Heart left ventricle (tissue), 16 donors: ENCODE data around the gene TRIM54. TPM values are rescaled to one million over a fixed set of nuclear protein-coding genes. Genes with fewer than 3 reads are reported as not detected.

ENCODE experiments used
- ATAC-seq, 4 donors: fragments of 200-7000 bp; cut with Tn5 transposase; one replicate each; pipeline ENCODE4 v1.9.1; 2020 to 2022; ENCODE audit warnings: moderate library complexity in 4 of 4, mild to moderate bottlenecking in 3 of 4, moderate number of reproducible peaks in 1 of 4
- DNase-seq, 5 donors: peaks; one replicate each; pipeline ENCODE4 v3.0.0-alpha.2; 2020
- H3K27ac ChIP-seq, 12 donors: fragments of 200-600 bp; sonication (generic) in 4 of 12; one replicate each; pipeline versions ENCODE4 v1.5.0 to v1.8.0; 2016 to 2022; ENCODE audit warnings: mild to moderate bottlenecking in 2 of 12
- H3K27me3 ChIP-seq, 9 donors: fragments of 200-600 bp; sonication (generic) in 2 of 9; one replicate each; pipeline versions ENCODE4 v1.5.1 to v1.8.0; 2016 to 2022; ENCODE audit warnings: mild to moderate bottlenecking in 3 of 9
- H3K36me3 ChIP-seq, 9 donors: fragments of 200-600 bp; sonication (generic) in 2 of 9; one replicate each; pipeline versions ENCODE4 v1.5.0 to v1.8.0; 2018 to 2022; ENCODE audit warnings: mild to moderate bottlenecking in 2 of 9
- H3K4me1 ChIP-seq, 12 donors: fragments of 200-600 bp; sonication (generic) in 4 of 12; one replicate each; pipeline versions ENCODE4 v1.5.0 to v1.8.0; 2016 to 2022; ENCODE audit warnings: mild to moderate bottlenecking in 3 of 12
- H3K4me3 ChIP-seq, 12 donors: fragments of 200-600 bp; sonication (generic) in 4 of 12; one replicate each; pipeline versions ENCODE4 v1.5.0 to v1.8.0; 2017 to 2022; ENCODE audit warnings: mild to moderate bottlenecking in 9 of 12, moderate library complexity in 4 of 12
- H3K9me3 ChIP-seq, 12 donors: fragments of 200-600 bp; sonication (generic) in 4 of 12; one replicate each; pipeline versions ENCODE4 v1.5.0 to v1.8.0; 2016 to 2022; ENCODE audit warnings: mild to moderate bottlenecking in 1 of 12
- CTCF ChIP-seq, 12 donors: fragments of 200-600 bp; sonication (generic) in 4 of 12; IDR thresholded peaks; one replicate each; pipeline versions ENCODE4 v1.5.0 to v1.8.0; 2018 to 2022; ENCODE audit warnings: antibody characterized with exemption in 12 of 12, mild to moderate bottlenecking in 5 of 12
- POLR2A ChIP-seq, 2 donors: fragments of 450-650 bp; IDR thresholded peaks; one replicate each; pipeline ENCODE4 v1.6.1; 2017; ENCODE audit warnings: antibody characterized with exemption in 2 of 2, mild to moderate bottlenecking in 2 of 2, moderate library complexity in 2 of 2
- WGBS, 4 donors: extraction: QIAGEN DNeasy Blood & Tissue Kit in 2 of 4; methylation state at CpG; one replicate each; pipeline versions ENCODE4 v1.1.5 to v1.1.7; 2013 to 2018; 5-methylcytosine and 5-hydroxymethylcytosine counted together
- intact Hi-C, 10 donors: fragments of 100-400 bp; cut with DNase I; formaldehyde crosslinking; loops; one replicate each; pipeline versions ENCODE4 v1.11.1 to v1.14.2; 2022
- polyA plus RNA-seq, 2 donors: library from polyadenylated mRNA; stranded (reverse); fragments of 200-250 nt; gene quantifications; one replicate each; pipeline ENCODE4 v1.2.3, GENCODE V29; 2013
- total RNA-seq, 9 donors: library from RNA; depleted of rRNA in 2 of 9; stranded (reverse); fragments of >200 nt in 2 of 9; fragmentation: NEBNext Ultra II Directional in 3 of 9; extraction: Animal tissue kit (Norgen Biotek cat#: 25700) in 3 of 9; gene quantifications; one replicate each; pipeline versions ENCODE4 v1.1.0 to v1.2.4, GENCODE V29; 2016 to 2023
- donor health status: ischemic (EF 13 %, LVEDD 7.1; RV severe dilation, severe dysfunction).
- donor health status: healthy with polysubstance abuse.
- donor health status: DM: no; HTN: yes; CAD: no.
- donor health status: DM: no; HTN: no; CAD: no.
- donor health status: ischemic (EF 25% LVEDD 6.9; RV normal size, moderate dysfunction).
- donor health status: ischemic (EF 25% LVEDD 5.7; RV mildly dilated, moderate dysfunction).
- donor health status: healthy.
- donor health status: DM: yes; HTN: yes; CAD: no.
- donor health status: ischemic (EF 35%, LVEDD 5.7; RV mildly dilated, moderate dysfunction).
- donor health status: nonischemic (EF 11% LVEDD 7.7; RV severe dilation, severe dysfunction).
- donor health status: DM: yes; HTN: yes; CAD: no.
- donor health status: PGD.
- donor health status: ischemic (EF 29% LVEDD 5.4; RV normal size, mild dysfunction).
- donor health status: nonischemic (EF 23%, LVEDD 6.1; RV moderate dilation, normal function).

Gene TRIM54
- total and polyA plus RNA-seq, 11 donors, result 128 to 329 (median 241) TPM

GRCh38 chr2:27261926-27262298 is 20.3 kb upstream of the TRIM54 start:
- 1 to 10% (median 4%) methylated on average over 15 to 40 of the region's 40 CpGs for WGBS, 4 donors
- intact Hi-C loops, result loop anchor here in 3 of 10 donors (2.0 to 5.0 kb wide), 2 partner anchors 19 to 40 kb away; no protein-coding TSS in a partner anchor
- Histone ChIP-seq H3K4me1 (peaks cover 0 to 43% (median 26%) of the 10 kb centered on the region in 12 donors), H3K36me3 (no peaks in the 10 kb centered on the region), H3K9me3 (no peaks in the 10 kb centered on the region), H3K27me3 (peaks cover 21 to 90% (median 38%) of the 10 kb centered on the region in 9 donors), H3K4me3 (peak overlapping the region; percentile 33 to 81 (median 62)), H3K27ac (peak overlapping the region in 2 of 12 donors; percentile 25 to 48)
- ATAC-seq (no peak), DNase-seq (no peak)
- TF ChIP-seq POLR2A (IDR thresholded peaks at IDR 0.05), result no peak
- no peak for TF ChIP-seq CTCF (IDR thresholded peaks at IDR 0.05)

GRCh38 chr2:27262379-27263286 is 19.6 kb upstream of the TRIM54 start, which contains the start of gene SLC30A3:
Gene SLC30A3, minus strand, starts transcription at chr2:27263047. Its CDS starts 141 bp downstream, at chr2:27262906.
- H3K4me3 ChIP-seq, result peak within 1 kb of the TSS; percentile 33 to 81 (median 62)
- DNase-seq (peak; percentile 73 to 86 (median 75)), ATAC-seq (peak; percentile 74 to 81 (median 78))
- intact Hi-C loops, result loop anchor here in 3 of 10 donors (2.0 to 5.0 kb wide), 2 partner anchors 18 to 40 kb away; no protein-coding TSS in a partner anchor
- TF ChIP-seq CTCF (IDR thresholded peaks at IDR 0.05), result peak in 1 of 12 donors; percentile 19
- no peak for TF ChIP-seq POLR2A (IDR thresholded peaks at IDR 0.05)
- 0 to 1% (median 1%) methylated on average over 19 to 96 of the region's 96 CpGs for WGBS, 4 donors
- H3K4me1 ChIP-seq, result peaks cover 0 to 43% (median 26%) of the 10 kb centered on the region in 12 donors
- peak within 1 kb of the TSS in 3 of 12 donors; percentile 18 to 80 (median 57) for H3K27ac ChIP-seq
- no peaks in the 10 kb centered on the region for H3K36me3 ChIP-seq
- peaks cover 21 to 92% (median 38%) of the 10 kb centered on the region in 9 donors for H3K27me3 ChIP-seq
- H3K9me3 ChIP-seq, result no peaks in the 10 kb centered on the region

DNA sequence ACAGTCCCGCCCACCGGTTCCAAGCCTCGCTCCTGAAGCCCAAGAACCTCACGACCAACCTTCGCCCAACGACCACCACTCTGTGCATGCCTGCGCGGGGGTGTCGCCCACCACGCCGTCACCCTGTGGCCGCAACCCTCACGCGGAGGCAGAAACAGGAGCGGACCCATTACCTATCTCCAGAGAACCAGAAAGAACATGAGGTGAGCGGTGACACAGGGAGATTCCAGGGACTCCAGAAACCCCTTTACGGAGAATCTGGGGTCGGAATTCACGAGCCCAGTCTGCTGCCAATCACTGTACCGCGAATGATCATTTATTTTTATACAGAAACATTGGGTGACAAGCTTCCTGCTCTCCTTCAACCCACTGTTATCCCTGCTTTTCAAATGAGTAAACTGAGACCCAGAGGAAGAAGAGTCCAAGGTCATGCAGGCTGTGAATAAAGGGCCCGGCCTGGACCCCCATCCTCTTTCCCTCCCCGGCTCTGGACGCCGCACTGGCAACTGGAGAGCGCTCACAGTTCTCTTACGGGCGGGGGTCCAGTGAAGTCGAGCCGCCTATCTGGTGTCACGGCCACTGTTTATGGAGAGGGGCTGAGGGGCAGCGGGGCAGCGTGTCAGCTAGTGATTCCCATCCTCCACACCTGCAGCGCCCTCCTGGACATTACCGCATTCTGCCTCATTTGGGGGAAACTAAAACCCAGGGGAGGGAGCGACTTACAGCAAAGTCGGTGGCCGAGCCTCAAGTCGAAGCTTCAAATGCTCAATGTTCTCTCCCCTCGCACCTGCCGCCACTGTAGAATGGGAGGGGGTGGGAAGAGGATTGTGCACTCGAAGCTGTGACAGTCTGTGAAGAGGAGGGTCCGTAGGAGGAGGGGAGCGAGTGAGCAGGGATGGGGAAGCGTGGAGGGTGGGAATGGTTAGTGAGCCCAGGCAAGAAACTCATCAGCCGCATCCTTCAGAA is 18.7 kb upstream of the TRIM54 start:
- peak overlapping the region in 3 of 12 donors; percentile 57 to 80 (median 60) for H3K27ac ChIP-seq

More for the DNA sequence above, 18.7 kb upstream of the TRIM54 start:
- peaks cover 17 to 82% (median 38%) of the 10 kb centered on the region in 9 donors for H3K27me3 ChIP-seq
- H3K36me3 ChIP-seq, result no peaks in the 10 kb centered on the region
- H3K4me1 ChIP-seq, result peaks cover 0 to 43% (median 26%) of the 10 kb centered on the region in 12 donors
- no peak for DNase-seq
- peak overlapping the region; percentile 33 to 81 (median 62) for H3K4me3 ChIP-seq
- WGBS, 4 donors, result 1 to 2% (median 2%) methylated on average over 30 to 46 of the region's 46 CpGs
- no peak for TF ChIP-seq CTCF (IDR thresholded peaks at IDR 0.05)
- ATAC-seq, result no peak
- intact Hi-C loops, result loop anchor here in 4 of 10 donors (2.0 to 5.0 kb wide), 2 partner anchors 17 to 39 kb away; no protein-coding TSS in a partner anchor
- no peaks in the 10 kb centered on the region for H3K9me3 ChIP-seq
